ENCODE data around the gene CDC14A. TPM values are rescaled to one million over a fixed set of nuclear protein-coding genes. Genes with fewer than 3 reads are reported as not detected.
A peak's percentile ranks its signal among the peaks of the same experiment; 100 is the strongest.

Gene CDC14A
- total RNA-seq, 2 donors from 2014 or later = 186 to 281 TPM

DNA sequence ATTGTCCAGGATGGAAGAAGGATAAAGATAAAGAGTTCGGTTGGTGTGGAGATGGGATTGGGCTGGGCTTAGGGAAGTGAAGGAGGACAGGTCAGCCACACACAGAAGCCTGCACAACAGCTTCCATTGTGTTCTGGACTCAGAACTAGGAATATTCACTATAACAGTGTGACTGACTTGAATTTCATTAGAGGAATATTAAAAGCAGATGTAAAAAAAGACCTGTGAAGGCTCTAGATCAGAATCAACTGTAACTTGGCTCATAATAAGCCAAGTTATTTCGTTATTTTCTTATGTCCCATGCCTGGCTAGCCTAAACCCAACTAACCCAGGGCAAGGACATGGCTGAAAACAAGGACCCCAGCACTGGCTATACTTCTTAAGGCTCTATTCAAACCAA, 129.0 kb downstream of the CDC14A start:
- Mint-ChIP-seq H3K4me1 (peaks cover 25% of the 10 kb centered on the region), H3K27ac (peak overlapping the region; percentile 16), H3K4me3 (no peak overlapping the region), H3K27me3 (no peaks in the 10 kb centered on the region), H3K36me3 (ENCODE audit: low read depth) (peaks cover 8% of the 10 kb centered on the region)
- no peak for ATAC-seq
- H3K9me3 ChIP-seq (ENCODE audit: control insufficient read depth, low read length, poor library complexity, severe bottlenecking) = no peaks in the 10 kb centered on the region
- no peak for DNase-seq

- H3K27ac Mint-ChIP-seq = peak overlapping the region; percentile 16
- H3K9me3 ChIP-seq (ENCODE audit: control insufficient read depth, low read length, poor library complexity, severe bottlenecking) = no peaks in the 10 kb centered on the region
- DNase-seq (no peak), ATAC-seq (no peak)
- no peak overlapping the region for H3K4me3 Mint-ChIP-seq
- H3K36me3 Mint-ChIP-seq (ENCODE audit: low read depth) = peaks cover 8% of the 10 kb centered on the region
- H3K27me3 Mint-ChIP-seq = no peaks in the 10 kb centered on the region
- H3K4me1 Mint-ChIP-seq = peaks cover 22% of the 10 kb centered on the region
These were observed 129.9 kb downstream of the CDC14A start for GRCh38 chr1:100482167-100482566.

GRCh38 chr1:100482748-100483147, 130.4 kb downstream of the CDC14A start:
- H3K9me3 ChIP-seq (ENCODE audit: control insufficient read depth, low read length, poor library complexity, severe bottlenecking) = no peaks in the 10 kb centered on the region
- Mint-ChIP-seq H3K27me3 (no peaks in the 10 kb centered on the region), H3K4me3 (no peak overlapping the region), H3K27ac (no peak overlapping the region), H3K36me3 (ENCODE audit: low read depth) (peaks cover 7% of the 10 kb centered on the region), H3K4me1 (peaks cover 19% of the 10 kb centered on the region)
- DNase-seq (no peak), ATAC-seq (no peak)

DNA sequence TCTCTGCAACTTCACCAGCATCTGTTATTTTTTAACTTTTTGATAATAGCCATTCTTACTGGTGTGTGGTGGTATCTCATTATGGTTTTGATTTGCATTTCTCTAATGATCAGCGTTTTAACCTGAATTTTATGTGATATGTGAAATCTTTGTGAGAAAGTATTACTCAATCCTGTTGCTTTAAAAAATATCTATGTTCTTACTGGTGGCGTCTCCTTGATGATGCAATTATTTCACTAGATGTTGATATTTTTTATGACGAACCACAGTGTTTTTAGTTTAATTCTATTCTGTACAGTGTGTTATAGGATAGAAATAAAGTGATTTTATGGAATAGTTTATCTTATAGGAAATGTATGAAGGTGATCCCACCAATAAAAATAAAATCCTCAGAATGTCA, 130.9 kb downstream of the CDC14A start:
- DNase-seq (no peak), ATAC-seq (no peak)
- Mint-ChIP-seq H3K4me3 (no peak overlapping the region), H3K36me3 (ENCODE audit: low read depth) (peaks cover 7% of the 10 kb centered on the region), H3K27me3 (no peaks in the 10 kb centered on the region), H3K27ac (no peak overlapping the region), H3K4me1 (peaks cover 19% of the 10 kb centered on the region)
- H3K9me3 ChIP-seq (ENCODE audit: control insufficient read depth, low read length, poor library complexity, severe bottlenecking) = no peaks in the 10 kb centered on the region

GRCh38 chr1:100485855-100486258, 133.6 kb downstream of the CDC14A start:
- peaks cover 12% of the 10 kb centered on the region for H3K4me1 Mint-ChIP-seq
- no peaks in the 10 kb centered on the region for H3K9me3 ChIP-seq (ENCODE audit: control insufficient read depth, low read length, poor library complexity, severe bottlenecking)
- no peaks in the 10 kb centered on the region for H3K27me3 Mint-ChIP-seq
- peaks cover 9% of the 10 kb centered on the region for H3K36me3 Mint-ChIP-seq (ENCODE audit: low read depth)
- no peak for ATAC-seq
- H3K27ac Mint-ChIP-seq = peak overlapping the region; percentile 85
- H3K4me3 Mint-ChIP-seq = no peak overlapping the region
- no peak for DNase-seq

GRCh38 chr1:100494393-100495084, 142.2 kb downstream of the CDC14A start:
- H3K4me3 Mint-ChIP-seq = no peak overlapping the region
- H3K27me3 Mint-ChIP-seq = no peaks in the 10 kb centered on the region
- H3K9me3 ChIP-seq (ENCODE audit: control insufficient read depth, low read length, poor library complexity, severe bottlenecking) = no peaks in the 10 kb centered on the region
- peaks cover 38% of the 10 kb centered on the region for H3K4me1 Mint-ChIP-seq
- H3K27ac Mint-ChIP-seq = peak overlapping the region; percentile 39
- ATAC-seq = no peak
- peaks cover 27% of the 10 kb centered on the region for H3K36me3 Mint-ChIP-seq (ENCODE audit: low read depth)
- DNase-seq = no peak

GRCh38 chr1:100496896-100497295, 144.6 kb downstream of the CDC14A start:
- peak overlapping the region; percentile 72 for H3K27ac Mint-ChIP-seq
- DNase-seq (no peak), ATAC-seq (no peak)
- H3K27me3 Mint-ChIP-seq = no peaks in the 10 kb centered on the region
- H3K9me3 ChIP-seq (ENCODE audit: control insufficient read depth, low read length, poor library complexity, severe bottlenecking) = no peaks in the 10 kb centered on the region
- H3K4me3 Mint-ChIP-seq = peak overlapping the region; percentile 19
- H3K4me1 Mint-ChIP-seq = peaks cover 38% of the 10 kb centered on the region
- H3K36me3 Mint-ChIP-seq (ENCODE audit: low read depth) = peaks cover 27% of the 10 kb centered on the region

DNA sequence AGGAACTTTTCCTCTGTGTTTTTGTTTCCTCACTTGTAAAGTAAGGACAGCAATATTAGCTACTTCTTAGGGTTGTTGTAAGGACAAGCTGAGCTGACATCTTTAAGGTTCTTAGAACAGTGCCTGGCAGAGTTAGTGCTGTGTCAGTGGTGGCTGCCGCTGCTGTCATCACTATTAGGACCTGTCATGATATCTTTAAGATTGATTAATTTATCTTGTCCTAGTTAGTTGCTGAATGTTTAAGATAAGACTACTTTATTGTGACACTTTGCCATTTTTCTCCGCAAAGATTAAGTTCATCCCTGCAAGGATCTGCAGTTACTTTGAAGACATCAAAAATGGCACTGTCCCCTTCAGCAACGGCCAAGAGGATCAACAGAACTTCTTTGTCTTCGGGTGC, 145.5 kb downstream of the CDC14A start:
- Mint-ChIP-seq H3K27me3 (no peaks in the 10 kb centered on the region), H3K4me1 (peaks cover 37% of the 10 kb centered on the region), H3K4me3 (no peak overlapping the region), H3K36me3 (ENCODE audit: low read depth) (peaks cover 24% of the 10 kb centered on the region), H3K27ac (peak overlapping the region; percentile 72)
- no peak for DNase-seq
- H3K9me3 ChIP-seq (ENCODE audit: control insufficient read depth, low read length, poor library complexity, severe bottlenecking) = no peaks in the 10 kb centered on the region
- ATAC-seq = no peak

DNA sequence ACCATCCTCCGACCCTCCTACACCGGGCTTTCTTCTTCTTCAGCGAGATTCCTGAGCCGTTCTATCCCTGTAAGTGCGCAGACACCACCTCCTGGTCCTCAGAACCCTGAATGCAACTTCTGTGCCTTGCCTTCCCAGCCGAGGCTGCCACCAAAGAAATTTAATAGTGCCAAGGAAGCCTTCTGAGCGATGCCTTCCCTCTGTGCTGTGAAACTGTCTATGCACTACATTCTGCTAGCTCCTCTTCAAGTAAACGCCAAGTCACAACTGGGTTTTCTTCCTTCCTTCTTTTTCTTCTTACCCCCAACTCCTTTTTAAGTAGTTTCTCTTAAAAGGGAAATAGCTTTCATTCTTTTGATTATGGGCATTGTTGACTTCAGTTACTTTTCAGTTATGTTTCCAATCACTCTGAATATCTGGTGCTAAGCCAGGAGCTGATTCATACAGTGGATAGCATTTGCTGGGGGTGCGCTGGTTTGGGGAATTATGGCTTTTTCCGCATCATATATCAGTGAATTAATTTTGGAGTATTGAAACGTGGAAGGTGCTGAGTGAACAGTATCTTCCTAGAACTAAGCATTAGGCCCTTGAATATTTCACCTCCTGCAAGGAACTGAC, 147.0 kb downstream of the CDC14A start:
- peak overlapping the region; percentile 12 for H3K4me3 Mint-ChIP-seq
- DNase-seq = no peak
- H3K27me3 Mint-ChIP-seq = no peaks in the 10 kb centered on the region
- no peak for ATAC-seq
- peaks cover 27% of the 10 kb centered on the region for H3K36me3 Mint-ChIP-seq (ENCODE audit: low read depth)
- no peaks in the 10 kb centered on the region for H3K9me3 ChIP-seq (ENCODE audit: control insufficient read depth, low read length, poor library complexity, severe bottlenecking)
- H3K27ac Mint-ChIP-seq = peak overlapping the region; percentile 81
- peaks cover 32% of the 10 kb centered on the region for H3K4me1 Mint-ChIP-seq

DNA sequence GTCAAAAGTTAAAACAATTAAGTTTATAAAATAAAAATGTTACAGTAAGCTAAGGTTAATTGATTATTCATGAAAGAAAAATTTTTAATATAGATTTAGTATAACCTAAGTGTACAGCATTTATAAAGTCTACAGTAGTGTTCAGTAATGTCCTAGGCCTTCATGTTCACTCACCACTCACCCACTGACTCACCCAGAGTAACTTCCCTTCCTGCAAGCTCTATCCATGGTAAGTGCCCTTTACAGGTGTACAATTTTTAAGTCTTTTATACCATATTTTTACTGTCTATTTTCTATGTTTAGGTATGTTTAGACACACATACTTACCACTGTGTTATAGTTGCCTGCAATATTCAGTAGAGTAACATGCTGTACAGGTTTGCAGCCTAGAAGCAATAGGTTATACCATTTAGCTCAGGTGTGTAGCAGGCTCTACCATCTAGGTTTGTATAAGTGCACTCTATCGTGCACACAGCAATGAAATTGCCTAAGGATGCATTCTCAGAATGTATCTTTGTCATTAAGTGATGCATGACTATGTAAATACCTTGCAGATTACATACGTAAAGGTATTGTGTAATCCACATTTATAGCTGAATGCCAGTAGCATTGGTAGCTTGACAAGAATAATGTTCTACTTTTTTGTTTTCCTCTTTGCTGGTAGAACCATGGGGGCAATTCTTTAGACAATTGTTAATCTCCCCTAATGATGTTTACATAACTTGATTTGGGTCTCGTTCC, 149.9 kb downstream of the CDC14A start:
- H3K27me3 Mint-ChIP-seq = no peaks in the 10 kb centered on the region
- no peaks in the 10 kb centered on the region for H3K9me3 ChIP-seq (ENCODE audit: control insufficient read depth, low read length, poor library complexity, severe bottlenecking)
- H3K4me1 Mint-ChIP-seq = peaks cover 25% of the 10 kb centered on the region
- ATAC-seq (no peak), DNase-seq (no peak)
- H3K27ac Mint-ChIP-seq = no peak overlapping the region
- peaks cover 20% of the 10 kb centered on the region for H3K36me3 Mint-ChIP-seq (ENCODE audit: low read depth)
- H3K4me3 Mint-ChIP-seq = no peak overlapping the region

GRCh38 chr1:100506217-100506616, 153.9 kb downstream of the CDC14A start:
- DNase-seq (no peak), ATAC-seq (no peak)
- no peaks in the 10 kb centered on the region for H3K9me3 ChIP-seq (ENCODE audit: control insufficient read depth, low read length, poor library complexity, severe bottlenecking)
- Mint-ChIP-seq H3K27me3 (no peaks in the 10 kb centered on the region), H3K4me1 (peaks cover 21% of the 10 kb centered on the region), H3K36me3 (ENCODE audit: low read depth) (peaks cover 11% of the 10 kb centered on the region), H3K4me3 (no peak overlapping the region), H3K27ac (no peak overlapping the region)

DNA sequence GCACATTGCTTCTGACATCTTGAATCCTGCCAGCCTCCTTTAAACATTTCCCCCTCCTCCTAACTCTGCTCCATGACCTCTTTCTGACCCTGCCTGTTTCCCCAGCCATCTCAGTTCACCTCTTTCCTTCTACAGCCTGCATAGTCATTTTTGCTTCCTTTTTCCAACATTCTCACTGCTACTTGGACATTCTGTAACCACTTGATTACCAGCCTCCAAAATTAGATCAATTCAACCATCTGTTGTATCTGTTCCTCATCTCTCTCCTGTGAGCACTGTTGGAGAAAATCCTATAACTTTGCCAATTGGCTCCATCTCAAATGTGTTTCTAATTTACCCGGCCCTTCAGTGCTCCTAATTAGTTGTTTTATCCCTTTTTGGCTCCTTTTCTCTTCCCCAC, 158.1 kb downstream of the CDC14A start:
- H3K27ac Mint-ChIP-seq = no peak overlapping the region
- ATAC-seq (no peak), DNase-seq (no peak)
- H3K36me3 Mint-ChIP-seq (ENCODE audit: low read depth) = peaks cover 9% of the 10 kb centered on the region
- H3K9me3 ChIP-seq (ENCODE audit: control insufficient read depth, low read length, poor library complexity, severe bottlenecking) = no peaks in the 10 kb centered on the region
- H3K27me3 Mint-ChIP-seq = no peaks in the 10 kb centered on the region
- no peak overlapping the region for H3K4me3 Mint-ChIP-seq
- H3K4me1 Mint-ChIP-seq = peaks cover 20% of the 10 kb centered on the region

- no peak for DNase-seq
- no peaks in the 10 kb centered on the region for H3K27me3 Mint-ChIP-seq
- ATAC-seq = no peak
- H3K4me1 Mint-ChIP-seq = peaks cover 17% of the 10 kb centered on the region
- H3K36me3 Mint-ChIP-seq (ENCODE audit: low read depth) = peaks cover 6% of the 10 kb centered on the region
- no peaks in the 10 kb centered on the region for H3K9me3 ChIP-seq (ENCODE audit: control insufficient read depth, low read length, poor library complexity, severe bottlenecking)
- no peak overlapping the region for H3K27ac Mint-ChIP-seq
- no peak overlapping the region for H3K4me3 Mint-ChIP-seq
These were observed 158.8 kb downstream of the CDC14A start for GRCh38 chr1:100511058-100511457.

Measured in T-helper 17 cell (primary cell).